ENCODE measurements around the gene PDPK1. TPM values are rescaled to one million over a fixed set of nuclear protein-coding genes. Genes with fewer than 3 reads are reported as not detected.

PDPK1 gene
- total and polyA plus RNA-seq, 2 of the 4 experiments (the other 2 are of a cell fraction) = 10.6 to 27.3 TPM

DNA sequence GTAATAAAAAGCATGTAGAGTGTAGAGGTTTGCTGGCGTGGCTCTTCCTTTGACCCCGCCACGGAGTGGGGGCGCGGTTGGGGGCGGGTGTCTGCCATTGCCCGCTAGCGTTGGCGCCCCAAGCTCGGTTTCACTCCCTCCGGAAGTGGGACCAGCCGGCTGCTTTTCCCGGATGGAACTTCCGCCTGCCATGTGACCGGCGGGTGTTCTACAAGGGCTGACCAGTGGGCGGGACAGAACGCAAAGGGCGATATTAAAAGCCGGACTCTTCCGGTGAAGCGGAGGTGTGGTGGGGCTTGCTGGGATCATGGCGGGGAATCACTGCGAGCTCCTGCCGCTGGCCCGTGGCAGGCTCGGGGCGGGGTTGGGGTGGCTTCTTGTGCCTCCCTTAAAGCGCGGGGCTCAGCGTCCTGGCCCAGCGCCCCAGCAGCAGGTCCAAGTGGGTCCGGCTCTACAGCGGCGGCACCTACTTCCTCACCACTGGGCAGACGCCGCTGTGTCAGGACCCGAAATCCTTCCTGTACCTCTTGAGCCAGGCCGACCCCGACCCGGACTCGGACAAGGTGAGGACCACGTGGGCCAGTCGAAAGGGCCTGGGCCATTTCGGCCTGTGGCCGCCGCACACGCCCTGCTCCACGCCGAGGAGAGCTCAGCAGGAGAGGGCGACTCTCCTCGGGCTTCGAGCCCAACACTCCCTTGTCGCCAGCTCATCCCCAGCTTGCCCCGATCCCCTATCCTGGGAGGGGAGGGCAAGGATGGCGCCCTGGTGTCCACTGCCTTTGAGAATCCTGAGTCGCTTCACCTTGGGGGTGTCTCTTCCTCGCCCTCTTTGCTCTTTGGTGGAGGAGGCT, 65.6 kb downstream of the PDPK1 start:
- peak overlapping the region; percentile 78 for H3K4me2 ChIP-seq (ENCODE audit: low read depth, low read length)
- H3K9me1 ChIP-seq (ENCODE audit: insufficient read depth, low read length) = no peaks in the 10 kb centered on the region
- H2AK9ac ChIP-seq (replicated peaks; ENCODE audit: low read depth, low read length, poor library complexity) = peak overlapping the region; percentile 100
- ATAC-seq (ENCODE audit: low read depth) (peak; percentile 95), DNase-seq (peak; percentile 95)
- 0 out of 2 replicates have a peak overlapping the region, but pooled peaks have one; percentile 28 for H3K18ac ChIP-seq (ENCODE audit: low read depth, low read length)
- H3K27me3 ChIP-seq (ENCODE audit: control insufficient read depth, insufficient read depth, low read length) = no peaks in the 10 kb centered on the region
- peak overlapping the region; percentile 72 for H4K5ac ChIP-seq (ENCODE audit: low read depth, low read length)
- no peak overlapping the region for H2BK15ac ChIP-seq (ENCODE audit: low read depth, low read length)
- peak overlapping the region; percentile 75 to 94 for H4K8ac ChIP-seq (ENCODE audit: low read depth in 2 of 2, low read length in 2 of 2)
- peaks cover 8% of the 10 kb centered on the region for H3K36me3 ChIP-seq (ENCODE audit: control insufficient read depth, insufficient read depth, low read length)
- H3K9me3 ChIP-seq (ENCODE audit: control insufficient read depth, insufficient read depth, low read length) = no peaks in the 10 kb centered on the region
- peak overlapping the region; percentile 92 for H3K14ac ChIP-seq (replicated peaks; ENCODE audit: low read depth, low read length)
- ChIA-PET POLR2A (ENCODE audit: unreplicated experiment) (no interaction called here), CTCF (no interaction called here)
- H2AK5ac ChIP-seq (ENCODE audit: low read depth, low read length) = peak overlapping the region; percentile 85
- peak overlapping the region; percentile 87 for H2BK5ac ChIP-seq (ENCODE audit: low read depth, low read length, poor library complexity, severe bottlenecking)
- H2BK120ac ChIP-seq (ENCODE audit: low read depth, low read length) = peak overlapping the region; percentile 17; the same call in 1 of the 2 replicates
- peak overlapping the region; percentile 88 for H3K4ac ChIP-seq (ENCODE audit: low read depth, low read length)
- dilution Hi-C loops (cut with HindIII; ENCODE audit: low sequenced_read_pairs, unreplicated experiment) (no loop called here), in situ Hi-C loops (cut with MboI; ENCODE audit: low sequenced_read_pairs) (no loop called here), intact Hi-C loops (cut with micrococcal nuclease) (no loop called here)
- peak overlapping the region; percentile 73 for H3K27ac ChIP-seq (ENCODE audit: insufficient read depth, low read length)
- H4K91ac ChIP-seq (ENCODE audit: insufficient read depth, low read depth, low read length) = peak overlapping the region; percentile 66
- no TSS peak for BruUV-seq (replicated peaks)
- 0% methylated on average over 23 of the region's 58 CpGs; no CpG with 5 or more reads in 1 of the 2 experiments for WGBS, 2 experiments (ENCODE audit: extremely low coverage in 2 of 2, insufficient read length in 1 of 2)
- peak overlapping the region; percentile 91 for H3K23ac ChIP-seq (ENCODE audit: low read depth, low read length)
- peak overlapping the region; percentile 97 for H2AFZ ChIP-seq (replicated peaks; ENCODE audit: low read length, poor library complexity)
- peaks cover 0 to 10% of the 10 kb centered on the region in 2 experiments; a peak in 3 of 4 replicates for H3K79me1 ChIP-seq (ENCODE audit: low read depth in 1 of 2, low read length in 2 of 2)
- peak overlapping the region; percentile 71 for H3K56ac ChIP-seq (ENCODE audit: extremely low read depth, insufficient read depth, low read length)
- no peaks in the 10 kb centered on the region; the same call in 1 of the 2 replicates for H3K4me1 ChIP-seq (ENCODE audit: control insufficient read depth, insufficient read depth, low read length)
- H3K4me3 ChIP-seq (ENCODE audit: insufficient read depth, low read depth, low read length) = peak overlapping the region; percentile 77
- H3K9ac ChIP-seq (ENCODE audit: low read depth, low read length) = peak overlapping the region; percentile 81
- H2BK20ac ChIP-seq (ENCODE audit: low read depth, low read length) = no peak overlapping the region
- H4K20me1 ChIP-seq (ENCODE audit: insufficient read depth, low read length) = peaks cover 8% of the 10 kb centered on the region
- no peak for TF ChIP-seq CHD1 (IDR thresholded peaks at IDR 0.05; ENCODE audit: low read depth, low read length)
- peak; percentile 96 for TF ChIP-seq USF2 (IDR thresholded peaks at IDR 0.05; ENCODE audit: low read depth, low read length)
- TF ChIP-seq RAD21 (IDR thresholded peaks at IDR 0.05; ENCODE audit: low read length) = no peak
- TF ChIP-seq POLR2A (IDR thresholded peaks at IDR 0.05; ENCODE audit: low read depth, low read length) = peak; percentile 97
- no peak for TF ChIP-seq CEBPB (IDR thresholded peaks at IDR 0.05; ENCODE audit: low read depth, low read length)
- TF ChIP-seq MAFK (IDR thresholded peaks at IDR 0.05; ENCODE audit: low read depth, low read length) = no peak
- TF ChIP-seq RFX5 (IDR thresholded peaks at IDR 0.05; ENCODE audit: low read depth, low read length) = no peak
- TF ChIP-seq BHLHE40 (IDR thresholded peaks at IDR 0.05; ENCODE audit: low read depth, low read length) = peak; percentile 55; the same call in 1 of the 2 replicates
- TF ChIP-seq RCOR1 (IDR thresholded peaks at IDR 0.05; ENCODE audit: insufficient replicate concordance, low read length) = no peak
- peak; percentile 88 for TF ChIP-seq MXI1 (IDR thresholded peaks at IDR 0.05; ENCODE audit: borderline replicate concordance, low read depth, low read length)
- no peak for TF ChIP-seq ELK1 (IDR thresholded peaks at IDR 0.05; ENCODE audit: borderline replicate concordance, low read depth, low read length)
- TF ChIP-seq NFE2L2 (IDR thresholded peaks at IDR 0.05; ENCODE audit: low read depth, low read length) = no peak
- peak; percentile 94 for TF ChIP-seq MAZ (IDR thresholded peaks at IDR 0.05; ENCODE audit: borderline replicate concordance, low read depth, low read length)
- TF ChIP-seq FOS (IDR thresholded peaks at IDR 0.05; ENCODE audit: low read depth, low read length) = no peak
- TF ChIP-seq SMC3 (IDR thresholded peaks at IDR 0.05; ENCODE audit: low read depth, low read length) = no peak

Data from IMR-90 (cell line).